ENCODE results near the gene IGFL2. TPM values are rescaled to one million over a fixed set of nuclear protein-coding genes. Genes with fewer than 3 reads are reported as not detected.

Gene IGFL2
- total RNA-seq, 1 experiment from 2014 or later = not detected

- TF ChIP-seq CTCF (IDR thresholded peaks at IDR 0.05 in 2 of 3, conservative IDR thresholded peaks at IDR 0.05 in 1 of 3; ENCODE audit: borderline replicate concordance in 1 of 3, insufficient read depth in 1 of 3, low read depth in 2 of 3, low read length in 2 of 3) (no peak), ATF3 (IDR thresholded peaks at IDR 0.05) (no peak), POLR2A (IDR thresholded peaks at IDR 0.05; ENCODE audit: borderline replicate concordance, extremely low read depth, insufficient read depth, insufficient read length) (no peak), EZH2phosphoT487 (IDR thresholded peaks at IDR 0.05; ENCODE audit: borderline replicate concordance) (no peak), SRF (IDR thresholded peaks at IDR 0.05; ENCODE audit: low read depth) (no peak)
- intact Hi-C loops (cut with micrococcal nuclease) = no loop called here
- CTCF ChIA-PET = no interaction called here
- DNase-seq (ENCODE audit: low read depth, low spot score) = no peak
- no TSS peak for BruUV-seq (replicated peaks)
- H3K4me2 ChIP-seq (ENCODE audit: low read length) = no peak overlapping the region
- no peaks in the 10 kb centered on the region for H3K9me3 ChIP-seq (ENCODE audit: control insufficient read depth in 1 of 2, insufficient read depth in 1 of 2, low read depth in 1 of 2, low read length in 2 of 2)
- no peaks in the 10 kb centered on the region for H4K20me1 ChIP-seq (ENCODE audit: insufficient read depth)
- H3K79me2 ChIP-seq (ENCODE audit: insufficient read depth, low read length) = no peaks in the 10 kb centered on the region
- peaks cover 11 to 46% of the 10 kb centered on the region in 2 experiments for H3K4me1 ChIP-seq (ENCODE audit: control insufficient read depth in 1 of 2, insufficient read depth in 2 of 2, low read length in 2 of 2)
- H3K4me3 ChIP-seq (replicated peaks in 1 of 2; ENCODE audit: low read depth in 1 of 2, low read length in 2 of 2) = no peak overlapping the region
- no peak overlapping the region for H3K27ac ChIP-seq (ENCODE audit: low read depth, low read length)
- no peak for ATAC-seq
- POLR2A ChIA-PET = no interaction called here
- no peak overlapping the region for H2AFZ ChIP-seq (ENCODE audit: low read depth, low read length, poor library complexity, severe bottlenecking)
- RAD21 ChIA-PET (ENCODE audit: low non-redundant PET in 1 of 2, low total read pairs in 2 of 2, uncharacterized antibody in 2 of 2, unreplicated experiment in 2 of 2) = no interaction called here
- no peak overlapping the region for H3K9ac ChIP-seq (ENCODE audit: low read length)
- peaks cover 3% of the 10 kb centered on the region for H3K27me3 ChIP-seq (ENCODE audit: insufficient read depth, low read length)
- H3K36me3 ChIP-seq (ENCODE audit: control insufficient read depth in 1 of 2, insufficient read depth in 2 of 2, low read length in 2 of 2) = no peaks in the 10 kb centered on the region
- H3K9me2 ChIP-seq (ENCODE audit: insufficient read depth) = no peaks in the 10 kb centered on the region
Measured at GRCh38 chr19:46204008-46204407, 56.0 kb downstream of the IGFL2 start.

GRCh38 chr19:46205183-46205984 lies 57.3 kb downstream of the IGFL2 start:
- TF ChIP-seq SP1 (IDR thresholded peaks at IDR 0.05; ENCODE audit: low read depth) = no peak
- TF ChIP-seq YY1 (IDR thresholded peaks at IDR 0.05; ENCODE audit: extremely low read depth, insufficient replicate concordance, low read depth, low read length) = no peak
- no peak for TF ChIP-seq EZH2phosphoT487 (IDR thresholded peaks at IDR 0.05; ENCODE audit: borderline replicate concordance)
- TF ChIP-seq POLR2A (IDR thresholded peaks at IDR 0.05; ENCODE audit: borderline replicate concordance, extremely low read depth, insufficient read depth, insufficient read length) = no peak
- H3K79me2 ChIP-seq (ENCODE audit: insufficient read depth, low read length) = no peaks in the 10 kb centered on the region
- H3K4me2 ChIP-seq (ENCODE audit: low read length) = no peak overlapping the region
- DNase-seq (ENCODE audit: low read depth, low spot score) = no peak
- H3K9me3 ChIP-seq (ENCODE audit: control insufficient read depth in 1 of 2, insufficient read depth in 1 of 2, low read depth in 1 of 2, low read length in 2 of 2) = no peaks in the 10 kb centered on the region
- H3K9ac ChIP-seq (ENCODE audit: low read length) = no peak overlapping the region
- no peak for ATAC-seq
- H3K4me1 ChIP-seq (ENCODE audit: control insufficient read depth in 1 of 2, insufficient read depth in 2 of 2, low read length in 2 of 2) = peaks cover 17 to 57% of the 10 kb centered on the region in 2 experiments
- H3K36me3 ChIP-seq (ENCODE audit: control insufficient read depth in 1 of 2, insufficient read depth in 2 of 2, low read length in 2 of 2) = no peaks in the 10 kb centered on the region
- H2AFZ ChIP-seq (ENCODE audit: low read depth, low read length, poor library complexity, severe bottlenecking) = no peak overlapping the region
- H3K27ac ChIP-seq (ENCODE audit: low read depth, low read length) = no peak overlapping the region
- RAD21 ChIA-PET (ENCODE audit: low non-redundant PET in 1 of 2, low total read pairs in 2 of 2, uncharacterized antibody in 2 of 2, unreplicated experiment in 2 of 2) = no interaction called here
- H3K9me2 ChIP-seq (ENCODE audit: insufficient read depth) = no peaks in the 10 kb centered on the region
- no peak overlapping the region for H3K4me3 ChIP-seq (replicated peaks in 1 of 2; ENCODE audit: low read depth in 1 of 2, low read length in 2 of 2)
- CTCF ChIA-PET = no interaction called here
- POLR2A ChIA-PET = no interaction called here
- H3K27me3 ChIP-seq (ENCODE audit: insufficient read depth, low read length) = peaks cover 3% of the 10 kb centered on the region; the same call in 1 of the 2 replicates
- intact Hi-C loops (cut with micrococcal nuclease) = no loop called here
- no TSS peak for BruUV-seq (replicated peaks)
- no peaks in the 10 kb centered on the region for H4K20me1 ChIP-seq (ENCODE audit: insufficient read depth)
